Measurements from ENCODE around the gene DPF3.

DPF3 gene

GRCh38 chr14:72893636-72894322 lies at the start of gene DPF3:
Gene DPF3, minus strand, starts transcription at chr14:72894101. Its CDS starts 13 bp downstream, at chr14:72894088.
- DNase-seq = peak; percentile 88 to 90

- no peak for DNase-seq
Measured at GRCh38 chr14:72942934-72943333, 49.0 kb upstream of the DPF3 start.

GRCh38 chr14:72941286-72941985 lies 47.5 kb upstream of the DPF3 start:
- DNase-seq = no peak

DNA sequence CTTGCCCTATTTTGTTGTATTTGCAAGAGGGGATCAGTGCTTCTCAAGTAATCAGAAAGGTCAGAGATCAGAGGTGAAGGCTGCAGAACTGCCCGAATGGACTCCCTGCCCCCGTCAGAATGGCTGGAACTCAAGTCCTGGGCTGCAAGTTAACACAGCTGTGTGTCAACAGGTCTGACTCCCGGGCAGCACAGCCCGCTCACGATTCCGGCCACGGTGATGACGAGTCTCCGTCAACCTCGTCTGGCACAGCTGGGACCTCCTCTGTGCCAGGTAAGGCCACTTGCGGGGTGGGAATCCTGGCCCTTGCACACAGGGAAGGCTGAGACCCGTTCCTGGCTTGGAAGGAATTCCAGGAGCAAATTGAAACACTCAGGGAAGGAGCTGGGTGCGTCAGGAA lies 45.7 kb upstream of the DPF3 start:
- no peak for DNase-seq

GRCh38 chr14:72932893-72933292 lies 39.0 kb upstream of the DPF3 start:
- DNase-seq = no peak

DNA sequence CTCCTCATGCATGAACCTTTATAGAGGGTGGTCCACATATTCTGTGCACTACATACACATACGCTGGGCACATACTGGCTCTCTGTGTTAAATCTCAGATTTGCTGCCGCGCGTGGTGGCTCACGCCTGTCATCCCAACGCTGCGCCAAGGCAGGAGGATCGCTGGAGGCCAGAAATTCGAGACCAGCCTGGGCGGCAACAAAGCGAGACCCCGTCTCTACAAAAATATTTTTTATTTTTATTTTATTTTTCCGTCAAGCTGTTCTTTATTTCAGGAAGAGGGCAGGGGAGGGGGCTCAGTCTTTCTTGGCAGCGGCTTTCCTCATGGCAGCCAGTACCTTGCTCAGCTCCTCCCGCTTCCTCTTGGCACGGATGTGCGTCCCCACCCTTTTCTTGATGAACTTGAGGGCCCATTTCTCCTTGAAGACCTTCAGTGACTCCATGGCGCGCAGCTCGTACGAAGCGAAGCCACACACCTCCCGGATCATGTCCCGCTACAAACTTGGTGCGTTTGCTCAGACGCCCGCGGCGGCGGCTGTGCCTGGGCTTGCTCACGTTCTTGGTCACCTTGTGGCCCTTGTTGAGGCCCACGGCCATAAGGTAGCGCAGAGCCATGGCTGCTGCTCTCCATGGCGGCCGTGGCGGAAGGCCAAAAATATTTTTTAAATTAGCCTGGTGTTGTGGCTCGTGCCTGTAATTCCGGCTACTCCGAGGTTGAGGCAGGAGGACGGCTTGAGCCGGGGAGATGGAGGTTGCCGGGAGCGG lies 35.6 kb upstream of the DPF3 start:
- DNase-seq = no peak

DNA sequence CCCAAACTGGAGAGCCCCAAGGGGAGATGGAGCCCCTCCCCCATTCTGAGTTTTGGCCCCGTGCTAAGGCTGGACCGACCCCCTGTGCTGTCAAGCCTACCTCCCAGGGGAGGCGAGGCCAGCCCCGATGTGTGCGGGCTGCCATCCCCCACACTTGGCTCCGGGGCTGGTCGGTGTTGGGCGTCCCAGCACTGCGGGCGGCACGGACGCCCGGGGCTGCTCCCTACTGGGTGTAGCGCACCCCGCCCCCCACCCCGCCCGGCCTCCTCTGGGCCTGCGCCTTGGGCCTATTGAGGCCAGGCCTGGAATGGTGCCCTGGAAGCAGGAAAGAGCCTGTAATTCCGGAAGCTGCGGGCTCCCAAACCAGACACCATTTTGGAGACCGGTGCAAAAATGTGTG lies 35.0 kb upstream of the DPF3 start:
- DNase-seq = no peak

- peak; percentile 83 to 87 for DNase-seq
Measured at GRCh38 chr14:72926292-72927028, 32.6 kb upstream of the DPF3 start, which contains the start of gene DCAF4. Gene DCAF4, plus strand, starts transcription at chr14:72926464. Its CDS starts 11,515 bp downstream, at chr14:72937979.

GRCh38 chr14:72925815-72926291 lies 32.0 kb upstream of the DPF3 start:
- no peak for DNase-seq

- DNase-seq = no peak
Measured at GRCh38 chr14:72925171-72925759, 31.4 kb upstream of the DPF3 start.

DNA sequence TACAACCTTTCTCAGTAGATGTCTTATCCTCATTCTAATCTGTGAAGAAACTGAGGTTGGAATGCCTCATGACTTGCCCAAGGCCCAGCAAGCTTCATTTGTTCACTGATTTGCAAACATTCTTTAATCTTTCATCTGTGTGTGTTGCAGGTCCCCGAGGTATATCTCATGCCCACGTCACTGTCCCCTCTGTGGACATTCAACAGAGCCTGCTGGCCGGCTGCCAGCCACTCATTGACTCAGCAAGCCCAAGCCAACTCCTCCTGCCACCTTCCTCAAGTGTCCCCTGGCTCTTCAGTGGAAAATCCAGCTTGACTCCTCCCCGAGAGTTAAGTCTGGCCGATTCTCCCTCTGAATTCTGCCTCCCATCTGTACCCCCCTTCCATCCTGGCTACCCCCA lies 30.4 kb upstream of the DPF3 start:
- DNase-seq = no peak

DNA sequence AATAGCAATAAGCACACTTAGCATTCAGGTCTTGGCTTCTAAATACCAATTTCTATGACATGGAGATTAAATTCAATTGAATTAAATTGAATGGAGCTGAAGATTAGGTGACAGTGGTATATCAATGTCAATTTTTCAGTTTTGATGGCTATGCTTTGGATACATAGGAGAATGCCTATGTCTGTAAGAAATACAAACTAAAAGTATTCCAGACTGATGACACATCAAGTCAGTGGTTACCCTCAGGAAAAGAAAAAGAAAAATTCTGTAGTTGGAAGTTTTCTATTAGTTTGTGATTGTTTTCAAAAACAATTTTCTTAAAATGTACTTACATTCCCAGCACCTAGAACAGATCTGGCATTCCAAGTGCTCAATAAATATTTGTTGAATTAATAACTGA lies 27.5 kb upstream of the DPF3 start:
- DNase-seq = no peak

GRCh38 chr14:72920008-72920407 lies 26.1 kb upstream of the DPF3 start:
- no peak for DNase-seq

DNA sequence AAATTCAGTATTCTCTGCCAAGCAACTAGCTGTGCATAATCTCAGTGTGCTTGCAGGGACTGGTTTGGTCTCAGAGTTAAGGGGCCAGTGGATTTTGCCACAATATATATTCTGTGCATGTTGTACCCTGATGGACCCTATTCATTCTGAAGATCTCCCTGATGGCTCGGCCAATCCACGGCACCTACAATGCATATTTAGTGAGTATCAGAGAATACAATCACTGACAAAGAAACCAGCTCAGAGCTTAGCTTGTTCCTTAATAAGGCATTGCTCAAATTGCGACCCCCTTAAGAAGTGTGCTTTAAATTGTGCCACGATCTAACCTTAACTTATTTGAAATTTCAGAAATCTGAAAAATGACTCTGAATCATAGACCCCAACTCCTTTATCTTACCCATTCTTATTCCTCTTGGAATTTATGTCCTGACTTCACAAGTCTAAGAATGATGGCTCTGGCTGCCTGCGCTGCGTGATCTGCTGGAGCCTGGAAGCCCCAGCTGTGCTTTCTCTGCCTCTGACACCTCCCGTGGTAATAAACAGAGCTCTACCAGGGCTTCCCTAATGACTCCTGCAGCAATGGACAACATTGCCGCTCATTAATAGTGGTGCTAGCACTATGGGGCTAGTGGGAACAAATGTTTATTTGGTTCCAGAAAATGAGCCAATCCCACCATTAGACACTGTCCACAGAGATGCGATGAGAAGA lies 23.3 kb upstream of the DPF3 start:
- no peak for DNase-seq

DNA sequence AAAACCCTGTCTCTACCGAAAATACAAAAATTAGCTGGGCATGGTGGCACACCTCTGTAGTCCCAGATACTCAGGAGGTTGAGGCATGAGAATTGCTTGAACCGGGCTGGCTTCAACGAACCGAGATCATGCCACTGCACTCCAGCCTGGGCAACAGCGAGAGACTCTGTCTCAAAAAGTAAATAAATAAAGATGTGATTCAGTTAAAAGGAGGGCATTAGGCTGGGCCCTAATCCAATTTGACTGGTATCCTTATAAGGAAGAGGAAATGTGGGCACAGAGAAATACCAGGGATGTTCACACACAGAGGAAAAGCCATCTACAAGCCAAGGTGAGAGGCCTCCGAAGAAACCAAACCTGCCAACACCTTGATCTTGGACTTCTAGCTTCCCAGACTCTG lies 22.3 kb upstream of the DPF3 start:
- no peak for DNase-seq

DNA sequence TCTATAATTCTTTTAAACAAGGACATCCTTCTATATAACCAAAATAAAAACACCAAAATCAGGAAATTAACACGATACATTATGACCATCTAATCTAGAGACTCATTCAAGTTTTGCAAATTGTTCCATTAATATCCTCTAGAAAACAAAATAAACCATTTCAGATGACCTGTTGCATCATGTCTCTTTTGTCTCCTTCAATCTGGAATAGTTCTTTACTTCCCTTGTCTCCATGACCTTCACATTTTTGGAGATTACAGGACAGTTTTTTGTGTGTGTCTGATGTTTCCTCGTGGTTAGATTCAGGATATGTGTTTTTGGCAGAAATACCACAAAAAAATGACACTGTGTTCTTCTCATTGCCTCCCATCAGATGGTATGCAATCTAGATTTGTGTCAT lies 19.9 kb upstream of the DPF3 start:
- no peak for DNase-seq

DNA sequence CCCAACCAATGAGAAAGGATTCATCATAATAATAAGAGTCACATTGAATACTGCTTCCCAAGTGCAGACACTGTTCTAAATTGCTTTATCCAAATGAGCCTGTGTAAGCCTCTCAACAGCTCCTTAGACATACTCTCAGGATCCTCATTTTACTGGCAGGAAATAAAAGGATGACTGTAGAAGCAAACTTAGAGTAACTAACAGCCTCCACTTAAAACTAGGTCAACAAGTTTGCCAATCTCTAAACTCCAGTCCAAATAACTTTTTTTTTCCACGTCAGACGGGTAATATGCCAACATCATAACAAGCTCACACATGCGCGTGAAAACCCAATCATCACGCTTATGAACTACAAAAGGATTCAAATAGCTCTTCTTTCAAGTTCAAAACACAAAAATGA lies 15.3 kb upstream of the DPF3 start:
- no peak for DNase-seq

DNA sequence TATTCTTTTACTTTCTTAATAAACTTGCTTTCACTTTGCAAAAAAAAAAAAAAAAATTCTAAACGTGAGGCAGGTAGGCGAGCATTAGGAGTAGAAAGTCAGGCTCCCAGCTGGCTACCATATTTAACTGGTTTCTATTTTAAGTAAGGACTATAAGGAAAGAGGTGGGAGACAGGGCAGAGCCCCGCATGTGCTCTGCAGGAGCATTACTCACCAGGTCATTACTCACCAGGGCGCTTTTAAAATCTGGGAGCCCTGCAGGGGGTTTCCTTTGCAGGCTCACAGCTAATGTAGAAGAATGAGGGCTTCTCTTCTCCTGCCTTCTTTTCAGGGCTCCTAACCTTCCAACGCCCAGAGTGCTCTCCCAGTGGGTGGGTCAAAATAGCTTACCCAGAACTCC lies 14.0 kb upstream of the DPF3 start:
- no peak for DNase-seq

DNA sequence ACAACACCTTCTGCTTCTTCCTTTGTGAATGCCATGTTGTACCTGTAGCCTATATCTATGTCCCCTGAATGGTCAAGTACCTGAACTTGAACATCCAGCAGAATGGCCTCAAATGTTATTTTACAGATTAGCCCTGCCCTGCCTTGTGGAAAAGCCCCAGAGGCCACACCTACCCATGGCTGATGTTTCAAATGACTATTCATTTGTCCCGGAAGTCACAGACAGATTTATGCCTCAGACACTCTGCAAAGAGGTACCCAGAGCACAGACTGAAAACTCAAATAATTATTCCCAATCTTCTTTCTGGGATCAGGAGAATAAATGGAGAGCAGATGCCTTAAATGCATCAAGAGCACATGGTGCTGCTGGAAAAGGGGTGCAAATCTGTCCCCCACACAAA lies 13.0 kb upstream of the DPF3 start:
- no peak for DNase-seq

DNA sequence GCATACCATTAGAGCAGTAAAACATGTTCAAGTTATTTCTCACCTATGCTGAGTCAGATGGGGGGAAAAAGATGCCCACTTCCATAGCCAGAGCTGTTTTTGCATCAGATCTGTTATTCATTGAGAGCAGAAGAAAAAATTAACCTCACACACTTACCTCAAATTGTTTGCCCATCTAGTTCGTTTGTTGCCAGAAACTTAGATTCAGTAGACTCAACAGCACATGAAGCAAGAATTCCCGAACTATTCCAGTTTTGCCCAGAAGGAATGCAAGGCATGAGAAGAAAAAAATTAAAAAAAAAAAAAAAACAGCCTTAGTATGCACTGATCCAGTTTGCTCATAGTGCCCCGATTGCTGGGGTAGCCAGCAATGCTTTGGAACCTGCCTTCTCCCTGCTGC lies 12.4 kb upstream of the DPF3 start:
- DNase-seq = no peak

DNA sequence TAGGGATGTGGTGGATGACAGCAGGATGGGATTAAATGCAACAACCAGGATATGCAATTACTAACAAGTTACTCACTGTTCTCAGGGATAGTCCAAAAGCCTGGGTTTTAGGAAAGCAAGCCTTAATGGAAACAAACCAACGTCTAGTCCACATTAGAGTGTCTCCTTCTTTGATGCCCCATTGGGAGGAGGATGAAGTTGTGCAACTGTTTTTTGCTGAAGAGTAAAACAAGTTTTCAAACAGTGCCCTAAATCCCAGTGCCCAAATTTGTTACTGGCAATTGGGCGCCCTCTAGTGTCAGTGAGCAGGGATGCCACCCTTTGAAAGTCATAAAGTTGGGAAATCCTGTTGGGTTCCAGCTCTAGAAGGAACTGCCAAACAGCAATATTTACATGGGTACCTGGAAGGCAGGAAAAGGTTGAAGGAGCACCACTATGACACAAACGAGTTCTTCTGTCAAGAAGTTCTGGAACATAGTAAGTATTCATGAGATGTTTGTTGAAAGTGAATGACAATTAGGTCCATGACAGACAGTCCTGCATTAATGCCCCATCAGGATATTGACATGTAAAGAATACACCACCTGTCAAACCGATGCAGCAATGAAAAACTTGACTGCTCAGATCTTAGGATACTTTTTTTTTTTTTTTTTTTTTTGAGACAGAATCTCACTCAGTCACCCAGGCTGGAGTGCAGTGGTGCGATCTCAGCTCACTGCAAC lies 11.1 kb upstream of the DPF3 start:
- peak in 1 of 2 donors; percentile 47 for DNase-seq

Measured in stimulated activated CD4-positive, alpha-beta T cell treated with anti-CD3 and anti-CD28 coated beads, Interleukin-2, amount 100 ng/mL, for 48 hours (primary cell).